ENCODE results near the gene TRIM22.
A peak's percentile ranks its signal among the peaks of the same experiment; 100 is the strongest.

The TRIM22 gene

DNA sequence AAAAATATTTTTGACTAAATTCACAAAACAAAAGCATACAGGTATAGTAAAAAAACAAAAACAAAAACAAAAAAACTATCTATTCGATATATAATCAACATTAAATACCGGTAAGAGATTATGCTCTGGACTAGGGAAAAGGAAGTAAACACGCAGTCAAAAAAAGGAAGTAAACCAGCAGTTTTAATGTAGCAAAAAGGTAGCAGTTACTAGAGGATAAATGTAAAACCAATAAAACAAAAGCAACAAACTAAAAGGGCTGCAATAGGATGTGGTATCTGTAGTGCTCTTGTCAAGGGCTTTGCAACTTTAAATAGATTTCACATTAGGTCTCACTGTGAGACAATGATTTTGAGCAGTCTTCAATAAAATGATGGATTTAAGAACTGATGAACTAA, 2.4 kb downstream of the TRIM22 start:
- TF ChIP-seq, protein P1, sequence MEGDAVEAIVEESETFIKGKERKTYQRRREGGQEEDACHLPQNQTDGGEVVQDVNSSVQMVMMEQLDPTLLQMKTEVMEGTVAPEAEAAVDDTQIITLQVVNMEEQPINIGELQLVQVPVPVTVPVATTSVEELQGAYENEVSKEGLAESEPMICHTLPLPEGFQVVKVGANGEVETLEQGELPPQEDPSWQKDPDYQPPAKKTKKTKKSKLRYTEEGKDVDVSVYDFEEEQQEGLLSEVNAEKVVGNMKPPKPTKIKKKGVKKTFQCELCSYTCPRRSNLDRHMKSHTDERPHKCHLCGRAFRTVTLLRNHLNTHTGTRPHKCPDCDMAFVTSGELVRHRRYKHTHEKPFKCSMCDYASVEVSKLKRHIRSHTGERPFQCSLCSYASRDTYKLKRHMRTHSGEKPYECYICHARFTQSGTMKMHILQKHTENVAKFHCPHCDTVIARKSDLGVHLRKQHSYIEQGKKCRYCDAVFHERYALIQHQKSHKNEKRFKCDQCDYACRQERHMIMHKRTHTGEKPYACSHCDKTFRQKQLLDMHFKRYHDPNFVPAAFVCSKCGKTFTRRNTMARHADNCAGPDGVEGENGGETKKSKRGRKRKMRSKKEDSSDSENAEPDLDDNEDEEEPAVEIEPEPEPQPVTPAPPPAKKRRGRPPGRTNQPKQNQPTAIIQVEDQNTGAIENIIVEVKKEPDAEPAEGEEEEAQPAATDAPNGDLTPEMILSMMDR (conservative IDR thresholded peaks at IDR 0.05; ENCODE audit: low read length) = no peak
- H3K4me3 ChIP-seq (ENCODE audit: low read length) = no peak overlapping the region; the same call in 1 of the 2 replicates
- no peak for DNase-seq (ENCODE audit: low read depth)

DNA sequence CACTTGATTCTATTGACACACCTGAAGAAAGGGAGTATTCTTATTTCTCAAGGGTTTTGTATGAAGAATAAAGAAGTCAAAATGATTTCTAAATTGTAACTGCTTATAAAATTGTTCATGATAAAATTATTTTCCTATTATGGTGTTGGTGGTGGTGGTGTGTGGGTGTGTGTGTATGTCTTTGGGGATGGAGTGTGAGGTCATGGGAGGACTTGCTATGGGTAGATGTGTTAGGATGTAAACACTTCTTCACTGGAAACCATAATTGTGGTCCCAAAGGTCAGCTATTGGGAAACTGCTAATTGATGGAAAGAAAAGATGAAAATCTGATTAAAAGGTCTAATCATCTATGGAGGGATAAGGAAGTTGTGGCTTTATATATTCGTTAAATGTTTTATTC, 5.1 kb downstream of the TRIM22 start:
- TF ChIP-seq, protein P1 (conservative IDR thresholded peaks at IDR 0.05; ENCODE audit: low read length) = no peak
- DNase-seq (ENCODE audit: low read depth) = no peak
- no peak overlapping the region for H3K4me3 ChIP-seq (ENCODE audit: low read length)

DNA sequence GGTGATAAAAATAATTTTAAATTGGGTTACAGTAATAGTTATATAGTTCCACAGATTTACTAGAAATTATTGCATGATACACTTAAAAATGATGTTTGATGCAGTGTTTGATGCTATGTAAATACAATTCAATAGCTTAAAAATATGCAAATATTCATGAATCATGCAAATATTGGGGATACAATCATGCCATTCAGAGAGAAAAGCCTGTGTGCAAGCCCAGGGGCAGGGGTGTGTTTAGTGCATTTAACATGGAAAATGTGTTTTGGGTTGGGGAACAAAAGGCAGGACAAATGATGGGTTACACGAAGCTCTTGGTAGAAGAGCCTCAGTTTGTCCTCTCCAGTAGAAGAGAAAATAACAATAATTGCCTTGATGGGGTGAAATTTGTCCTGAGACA, 6.0 kb downstream of the TRIM22 start:
- H3K4me3 ChIP-seq (ENCODE audit: low read length) = no peak overlapping the region
- no peak for DNase-seq (ENCODE audit: low read depth)
- TF ChIP-seq, protein P1 (conservative IDR thresholded peaks at IDR 0.05; ENCODE audit: low read length) = no peak

DNA sequence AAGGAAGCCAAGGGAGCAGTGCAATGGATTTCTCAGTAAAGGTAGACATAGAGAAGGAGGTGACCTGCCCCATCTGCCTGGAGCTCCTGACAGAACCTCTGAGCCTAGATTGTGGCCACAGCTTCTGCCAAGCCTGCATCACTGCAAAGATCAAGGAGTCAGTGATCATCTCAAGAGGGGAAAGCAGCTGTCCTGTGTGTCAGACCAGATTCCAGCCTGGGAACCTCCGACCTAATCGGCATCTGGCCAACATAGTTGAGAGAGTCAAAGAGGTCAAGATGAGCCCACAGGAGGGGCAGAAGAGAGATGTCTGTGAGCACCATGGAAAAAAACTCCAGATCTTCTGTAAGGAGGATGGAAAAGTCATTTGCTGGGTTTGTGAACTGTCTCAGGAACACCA, 6.6 kb downstream of the TRIM22 start:
- H3K4me3 ChIP-seq (ENCODE audit: low read length) = no peak overlapping the region
- TF ChIP-seq, protein P1 (conservative IDR thresholded peaks at IDR 0.05; ENCODE audit: low read length) = no peak
- peak; percentile 16 for DNase-seq (ENCODE audit: low read depth)

DNA sequence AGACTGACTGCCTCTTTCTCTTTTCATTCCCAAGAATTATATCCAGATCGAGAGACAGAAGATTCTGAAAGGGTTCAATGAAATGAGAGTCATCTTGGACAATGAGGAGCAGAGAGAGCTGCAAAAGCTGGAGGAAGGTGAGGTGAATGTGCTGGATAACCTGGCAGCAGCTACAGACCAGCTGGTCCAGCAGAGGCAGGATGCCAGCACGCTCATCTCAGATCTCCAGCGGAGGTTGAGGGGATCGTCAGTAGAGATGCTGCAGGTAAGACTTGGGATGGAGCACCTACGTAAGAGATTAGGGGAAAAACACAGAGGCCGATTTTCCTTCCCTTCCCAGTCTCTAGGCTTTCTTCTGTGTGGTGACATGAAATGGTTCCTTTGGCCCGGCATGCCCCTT, 8.7 kb downstream of the TRIM22 start:
- TF ChIP-seq, protein P1 (conservative IDR thresholded peaks at IDR 0.05; ENCODE audit: low read length) = no peak
- DNase-seq (ENCODE audit: low read depth) = no peak
- no peak overlapping the region for H3K4me3 ChIP-seq (ENCODE audit: low read length)

DNA sequence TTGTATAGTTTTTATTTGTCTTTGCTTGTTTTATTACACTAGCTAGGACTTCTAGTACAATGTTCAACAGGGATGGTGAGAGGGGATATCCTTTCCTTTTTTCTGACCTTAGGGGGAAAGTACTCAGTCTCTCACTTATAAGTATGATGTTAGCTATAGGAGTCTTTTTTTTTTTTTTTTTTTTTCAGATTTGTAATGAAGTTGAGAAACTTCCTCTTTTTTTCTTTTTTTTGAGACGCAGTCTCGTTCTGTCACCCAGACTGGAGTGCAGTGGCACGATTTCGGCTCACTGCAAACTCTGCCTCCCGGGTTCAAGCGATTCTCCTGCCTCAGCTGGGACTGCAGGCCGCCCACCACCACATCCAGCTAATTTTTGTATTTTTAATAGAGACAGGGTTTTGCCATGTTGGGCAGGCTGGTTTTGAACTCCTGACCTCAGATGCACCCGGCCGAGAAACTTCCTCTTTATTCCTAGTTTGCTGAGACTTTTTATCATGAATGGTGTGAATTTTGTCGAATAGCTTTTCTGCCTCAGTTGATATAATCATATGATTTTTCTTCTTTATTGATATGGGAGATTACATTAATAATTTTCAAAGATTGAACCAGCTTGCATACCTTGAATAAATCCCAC, 10.9 kb downstream of the TRIM22 start:
- no peak overlapping the region for H3K4me3 ChIP-seq (ENCODE audit: low read length)
- TF ChIP-seq, protein P1 (conservative IDR thresholded peaks at IDR 0.05; ENCODE audit: low read length) = no peak
- DNase-seq (ENCODE audit: low read depth) = no peak

DNA sequence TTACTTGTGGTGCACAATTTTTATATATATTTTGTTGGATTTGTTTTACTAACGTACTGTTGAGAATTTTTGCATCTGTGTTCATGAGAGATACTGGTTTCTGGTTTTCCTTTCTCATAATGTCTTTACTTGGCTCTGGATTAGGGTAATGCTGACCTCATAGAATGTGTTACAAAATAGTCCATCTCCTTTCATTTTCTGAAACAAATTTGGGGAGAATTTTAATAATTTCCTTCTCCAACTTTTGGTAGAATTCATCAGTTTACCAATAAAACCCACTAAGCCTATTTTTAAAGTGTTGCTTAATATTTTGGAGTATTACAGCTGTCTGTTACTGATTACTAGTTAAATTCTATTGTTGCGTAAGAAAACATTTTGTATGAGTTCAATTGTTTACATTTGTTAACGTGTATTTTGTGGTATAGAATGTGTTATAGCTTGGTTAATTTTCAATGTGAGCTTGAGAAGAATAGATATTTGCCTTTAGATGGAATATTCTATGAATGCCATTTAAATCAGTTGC, 11.5 kb downstream of the TRIM22 start:
- no peak overlapping the region for H3K4me3 ChIP-seq (ENCODE audit: low read length)
- TF ChIP-seq, protein P1 (conservative IDR thresholded peaks at IDR 0.05; ENCODE audit: low read length) = no peak
- no peak for DNase-seq (ENCODE audit: low read depth)
